Gastrocnemius medialis (tissue), 4 donors: Measurements from ENCODE around the gene BEX1.

ENCODE experiments used
- POLR2A ChIP-seq, 2 donors: fragments of 450-650 bp; IDR thresholded peaks; one replicate each; pipeline ENCODE4 v1.6.1; 2017; ENCODE audit warnings: antibody characterized with exemption in 2 of 2, mild to moderate bottlenecking in 2 of 2, moderate library complexity in 2 of 2
- TF ChIP-seq, protein P1 (sequence below), 5 experiments: fragments of 450-650 bp in 3 of 5; fragments of 200-600 bp in 2 of 5; sonication (generic) in 2 of 5; IDR thresholded peaks in 4 of 5; conservative IDR thresholded peaks in 1 of 5; 1 replicate in 4 of 5; 2 replicates in 1 of 5; pipeline ENCODE4 v1.5.1; 2016 to 2019; ENCODE audit warnings: antibody characterized with exemption in 5 of 5, mild to moderate bottlenecking in 3 of 5, moderate library complexity in 3 of 5

DNA sequence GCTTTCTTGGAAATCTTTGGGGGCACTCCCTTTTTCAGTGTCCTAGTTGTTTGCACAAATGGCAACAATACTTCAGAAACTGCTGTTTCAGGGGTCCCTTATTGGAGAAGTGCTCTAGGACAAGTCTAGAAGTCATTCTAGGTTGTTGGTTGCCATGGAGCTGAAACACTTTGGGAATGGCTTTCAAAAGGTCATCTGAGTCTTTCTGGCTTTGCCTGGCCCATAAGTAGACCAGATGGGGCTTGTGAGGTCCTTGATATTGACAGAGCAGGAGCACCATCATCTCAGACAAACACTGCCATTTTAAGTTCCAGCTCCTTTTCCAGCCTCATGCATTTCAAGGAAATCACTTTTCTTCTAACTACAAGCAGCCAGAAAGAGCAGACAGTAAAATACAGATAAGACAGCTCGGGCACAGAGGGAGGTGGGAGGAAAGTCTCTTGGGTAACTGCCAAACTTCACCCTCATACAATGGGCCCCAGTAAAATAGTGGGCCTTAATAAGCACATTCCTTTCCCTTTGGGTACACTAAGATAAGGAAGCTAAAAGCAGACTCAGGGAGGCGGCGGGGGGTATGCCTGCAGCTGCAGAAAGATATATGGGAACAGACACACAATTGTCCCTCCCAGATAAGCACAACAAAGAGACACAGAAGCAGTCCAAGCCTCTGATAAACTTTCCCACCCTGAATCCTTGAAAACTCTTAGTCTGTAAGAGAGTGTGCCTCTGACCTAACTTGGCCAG, 37.5 kb upstream of the BEX1 start:
- TF ChIP-seq, protein P1, sequence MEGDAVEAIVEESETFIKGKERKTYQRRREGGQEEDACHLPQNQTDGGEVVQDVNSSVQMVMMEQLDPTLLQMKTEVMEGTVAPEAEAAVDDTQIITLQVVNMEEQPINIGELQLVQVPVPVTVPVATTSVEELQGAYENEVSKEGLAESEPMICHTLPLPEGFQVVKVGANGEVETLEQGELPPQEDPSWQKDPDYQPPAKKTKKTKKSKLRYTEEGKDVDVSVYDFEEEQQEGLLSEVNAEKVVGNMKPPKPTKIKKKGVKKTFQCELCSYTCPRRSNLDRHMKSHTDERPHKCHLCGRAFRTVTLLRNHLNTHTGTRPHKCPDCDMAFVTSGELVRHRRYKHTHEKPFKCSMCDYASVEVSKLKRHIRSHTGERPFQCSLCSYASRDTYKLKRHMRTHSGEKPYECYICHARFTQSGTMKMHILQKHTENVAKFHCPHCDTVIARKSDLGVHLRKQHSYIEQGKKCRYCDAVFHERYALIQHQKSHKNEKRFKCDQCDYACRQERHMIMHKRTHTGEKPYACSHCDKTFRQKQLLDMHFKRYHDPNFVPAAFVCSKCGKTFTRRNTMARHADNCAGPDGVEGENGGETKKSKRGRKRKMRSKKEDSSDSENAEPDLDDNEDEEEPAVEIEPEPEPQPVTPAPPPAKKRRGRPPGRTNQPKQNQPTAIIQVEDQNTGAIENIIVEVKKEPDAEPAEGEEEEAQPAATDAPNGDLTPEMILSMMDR (IDR thresholded peaks at IDR 0.05 in 4 of 5, conservative IDR thresholded peaks at IDR 0.05 in 1 of 5): no peak
- TF ChIP-seq POLR2A (IDR thresholded peaks at IDR 0.05): no peak
